ENCODE data around the gene RCAN1.

RCAN1 gene

GRCh38 chr21:34536820-34537219 is 78.1 kb downstream of the RCAN1 start:
- DNase-seq = no peak

DNA sequence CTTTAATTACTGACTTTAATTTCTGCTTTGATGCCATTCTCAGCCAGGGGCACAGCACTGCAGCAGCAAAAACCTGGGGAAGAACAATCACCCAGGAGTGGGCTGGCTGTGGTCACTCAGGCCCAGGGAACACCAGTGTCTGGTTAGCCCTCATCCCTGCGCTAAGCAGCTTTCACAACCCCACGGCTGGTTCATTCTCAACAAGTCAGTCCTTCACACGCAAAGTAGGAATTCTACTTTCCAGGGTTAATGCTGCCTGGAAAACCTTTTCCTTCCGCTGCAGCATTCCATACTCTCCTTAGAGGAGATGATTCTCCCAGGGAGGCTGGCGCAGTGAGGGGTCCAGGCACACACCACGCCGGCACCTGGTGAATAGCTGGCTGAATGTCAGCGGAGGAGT is 78.6 kb downstream of the RCAN1 start:
- no peak for DNase-seq

- peak; percentile 1 for DNase-seq
Measured at GRCh38 chr21:34535886-34536285, 79.0 kb downstream of the RCAN1 start.

- no peak for DNase-seq
Measured at GRCh38 chr21:34534522-34534921, 80.4 kb downstream of the RCAN1 start.

DNA sequence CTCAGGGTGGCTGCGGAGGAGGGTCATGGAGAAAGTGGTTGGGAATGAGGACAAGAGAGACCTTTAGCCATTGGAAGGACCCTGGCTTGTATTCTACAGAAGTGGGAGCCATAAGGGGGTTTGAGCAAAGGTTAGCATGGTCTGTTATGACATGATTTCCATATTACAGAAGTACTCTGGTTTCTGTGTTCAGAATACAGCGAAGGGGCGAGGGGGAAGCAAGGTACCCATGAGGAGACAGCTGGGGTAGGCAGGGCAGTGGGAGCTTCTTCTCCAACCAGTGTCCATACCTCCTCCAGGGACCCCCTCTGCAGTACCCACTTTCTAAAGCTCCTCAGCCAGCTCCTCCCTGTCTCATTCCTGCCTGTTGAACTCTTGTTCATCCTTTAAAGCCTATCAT is 81.0 kb downstream of the RCAN1 start:
- DNase-seq = no peak

- no peak for DNase-seq
Measured at GRCh38 chr21:34531399-34531798, 83.5 kb downstream of the RCAN1 start.

- no peak for DNase-seq
Measured at GRCh38 chr21:34530261-34530660, 84.7 kb downstream of the RCAN1 start.

DNA sequence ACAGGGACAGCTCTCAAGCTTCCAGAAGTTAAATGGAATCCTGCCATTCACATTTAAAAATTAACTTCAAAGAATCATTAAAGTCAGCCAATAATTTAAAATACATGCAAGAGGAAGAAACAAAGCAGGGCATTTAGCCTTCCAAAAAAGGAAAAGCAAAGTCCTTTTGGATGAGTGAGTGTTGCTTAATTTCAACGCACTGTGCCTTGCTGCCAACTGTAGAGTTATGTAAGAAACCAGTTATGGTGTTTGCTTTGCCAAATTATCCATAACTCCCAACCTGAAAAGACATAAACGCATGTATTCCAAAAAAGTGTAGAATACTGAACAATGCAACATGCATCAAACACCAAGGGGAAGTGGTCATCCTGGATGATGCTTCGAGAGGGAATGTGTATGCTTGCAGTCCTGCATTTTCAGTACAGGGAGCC is 86.8 kb downstream of the RCAN1 start:
- DNase-seq = no peak

- DNase-seq = no peak
Measured at GRCh38 chr21:34526618-34527290, 88.2 kb downstream of the RCAN1 start.

- DNase-seq = no peak
Measured at GRCh38 chr21:34526241-34526617, 88.7 kb downstream of the RCAN1 start.

- no peak for DNase-seq
Measured at GRCh38 chr21:34524646-34525601, 90.0 kb downstream of the RCAN1 start.

- no peak for DNase-seq
Measured at GRCh38 chr21:34523019-34523555, 91.8 kb downstream of the RCAN1 start.

DNA sequence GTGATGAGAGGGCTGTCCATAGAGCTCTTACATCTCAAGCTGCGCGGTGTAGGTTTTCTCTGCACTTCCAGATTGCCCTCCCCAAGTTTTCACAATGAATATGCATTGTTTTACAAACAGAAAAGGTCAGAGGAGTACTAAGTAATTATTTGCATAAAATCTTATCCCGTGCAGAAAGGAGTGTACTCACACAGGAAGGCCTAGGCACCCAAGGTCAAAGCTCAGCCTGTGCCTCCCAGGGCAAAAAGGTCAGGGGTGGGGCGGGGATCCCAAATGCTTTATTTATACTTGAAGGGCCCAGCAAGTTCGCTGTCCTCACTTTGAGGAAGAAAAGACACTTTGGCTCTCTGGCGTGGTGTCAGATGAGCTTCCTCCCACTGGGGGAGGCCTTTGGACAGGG is 92.6 kb downstream of the RCAN1 start:
- no peak for DNase-seq

GRCh38 chr21:34521561-34521960 is 93.4 kb downstream of the RCAN1 start:
- DNase-seq = no peak

- no peak for DNase-seq
Measured at GRCh38 chr21:34520764-34521508, 94.0 kb downstream of the RCAN1 start.

GRCh38 chr21:34520281-34520680 is 94.6 kb downstream of the RCAN1 start:
- no peak for DNase-seq

- DNase-seq = no peak
Measured at GRCh38 chr21:34519694-34520093, 95.2 kb downstream of the RCAN1 start.

GRCh38 chr21:34519016-34519415 is 95.9 kb downstream of the RCAN1 start:
- no peak for DNase-seq

DNA sequence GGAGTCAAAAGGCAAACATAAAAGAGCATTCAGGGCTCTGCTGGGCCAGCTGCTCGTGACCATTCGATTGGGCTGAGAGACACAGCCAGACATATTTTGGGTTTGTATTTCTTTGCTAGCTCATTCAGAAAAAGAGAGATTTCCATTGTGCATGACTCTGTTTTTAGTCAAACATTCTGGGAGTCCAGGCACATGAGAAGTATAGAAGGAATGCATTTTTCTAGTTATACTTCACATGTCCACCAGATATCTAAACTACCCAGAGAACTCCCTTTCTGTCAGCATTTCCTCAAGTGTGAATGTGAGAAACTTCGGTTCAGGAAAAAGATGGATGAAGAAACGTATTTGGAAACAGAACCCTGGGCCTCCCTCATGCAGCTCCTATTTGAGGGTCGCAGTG is 96.6 kb downstream of the RCAN1 start:
- no peak for DNase-seq

DNA sequence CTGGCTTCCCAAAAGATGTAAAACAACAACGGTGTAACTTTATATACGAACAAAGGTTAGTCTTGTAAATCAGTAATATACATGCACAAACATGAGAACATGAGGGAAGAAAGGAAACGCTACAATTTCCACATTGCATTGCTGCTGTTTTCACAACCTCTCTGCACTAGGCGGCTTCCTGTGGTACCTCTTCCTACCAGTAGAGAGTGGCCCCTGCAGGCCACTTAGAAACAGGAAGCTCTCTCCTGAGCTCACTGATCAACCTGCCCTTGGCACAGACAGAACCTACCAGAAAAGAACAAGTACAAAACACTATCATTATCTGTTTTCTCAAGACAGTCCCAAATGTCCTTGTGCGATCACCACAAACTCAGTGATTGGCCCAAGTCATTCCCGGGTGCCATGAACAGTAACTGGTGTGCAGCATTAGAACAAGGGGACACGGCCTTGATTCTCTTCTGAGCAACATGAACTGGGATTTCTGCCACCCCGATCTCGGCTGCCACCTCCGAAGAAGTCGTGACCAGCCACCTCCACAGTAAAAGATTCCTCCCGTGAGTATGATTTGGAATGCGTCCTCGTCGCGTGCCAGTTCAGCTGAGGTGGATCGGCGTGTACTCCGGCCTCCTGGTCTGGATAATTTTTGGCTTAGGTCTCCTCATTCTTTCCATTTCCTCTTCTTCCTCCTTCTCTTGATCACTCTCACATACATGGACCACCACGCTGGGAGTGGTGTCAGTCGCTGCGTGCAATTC is 97.2 kb downstream of the RCAN1 start:
- DNase-seq = no peak

- no peak for DNase-seq
Measured at GRCh38 chr21:34517039-34517438, 97.9 kb downstream of the RCAN1 start.

GRCh38 chr21:34514576-34515115 is 100.3 kb downstream of the RCAN1 start:
- no peak for DNase-seq
